NT2/D1 (cell line): ENCODE results near the gene XPR1.

Source experiments
- DNase-seq: peaks from one replicate; pipeline ENCODE4 v3.0.0-alpha.2; 2011; ENCODE audit warnings: low read depth, low spot score
- H3K27me3 ChIP-seq: 2 replicates; pipeline ENCODE4 v1.6.0; 2011; ENCODE audit warnings: mild to moderate bottlenecking; ENCODE audit not compliant: insufficient read length, insufficient read depth
- H3K36me3 ChIP-seq: 2 replicates; pipeline ENCODE4 v1.6.1; 2011; ENCODE audit warnings: mild to moderate bottlenecking, low read length, mixed read lengths; ENCODE audit not compliant: insufficient read depth, insufficient read length
- H3K4me1 ChIP-seq: 2 replicates; pipeline ENCODE4 v1.5.1; 2011; ENCODE audit not compliant: insufficient read depth, insufficient read length
- H3K4me3 ChIP-seq: 2 replicates; pipeline ENCODE4 v1.5.1; 2011; ENCODE audit warnings: low read depth; ENCODE audit not compliant: insufficient read length
- H3K9ac ChIP-seq: 2 replicates; pipeline ENCODE4 v1.6.0; 2011; ENCODE audit warnings: low read depth; ENCODE audit not compliant: insufficient read length
- H3K9me3 ChIP-seq: 2 replicates; pipeline ENCODE4 v1.5.1; 2011; ENCODE audit warnings: mild to moderate bottlenecking, low read length; ENCODE audit not compliant: insufficient read depth
- SUZ12 ChIP-seq: IDR thresholded peaks from 2 replicates; pipeline ENCODE4 v1.6.1; 2011; ENCODE audit not compliant: insufficient read length, insufficient read depth; ENCODE audit errors: extremely low read depth
- YY1 ChIP-seq: IDR thresholded peaks from 2 replicates; pipeline ENCODE4 v1.6.1; 2011; ENCODE audit not compliant: insufficient read length, insufficient read depth
- ZNF274 ChIP-seq: IDR thresholded peaks from 2 replicates; pipeline ENCODE4 v1.6.1; 2011; ENCODE audit warnings: mild to moderate bottlenecking, low read depth, low read length

Gene XPR1

GRCh38 chr1:180899262-180899661, 267.4 kb downstream of the XPR1 start:
- no peak for TF ChIP-seq SUZ12
- no peak for TF ChIP-seq ZNF274
- TF ChIP-seq YY1 = no peak
- no peak for DNase-seq
- no peaks in the 10 kb centered on the region for H3K9me3 ChIP-seq
- no peaks in the 10 kb centered on the region for H3K36me3 ChIP-seq
- no peak overlapping the region for H3K9ac ChIP-seq
- peaks cover 11% of the 10 kb centered on the region for H3K4me1 ChIP-seq
- no peaks in the 10 kb centered on the region for H3K27me3 ChIP-seq
- no peak overlapping the region for H3K4me3 ChIP-seq

GRCh38 chr1:180901076-180901990, 269.5 kb downstream of the XPR1 start:
- no peaks in the 10 kb centered on the region for H3K27me3 ChIP-seq
- H3K9ac ChIP-seq = no peak overlapping the region
- no peaks in the 10 kb centered on the region for H3K9me3 ChIP-seq
- DNase-seq = no peak
- H3K4me1 ChIP-seq = peaks cover 11% of the 10 kb centered on the region
- H3K36me3 ChIP-seq = no peaks in the 10 kb centered on the region
- TF ChIP-seq SUZ12 (no peak), YY1 (no peak), ZNF274 (no peak)
- H3K4me3 ChIP-seq = no peak overlapping the region

GRCh38 chr1:180902541-180902940, 270.7 kb downstream of the XPR1 start:
- Histone ChIP-seq H3K27me3 (no peaks in the 10 kb centered on the region), H3K4me3 (no peak overlapping the region), H3K4me1 (peaks cover 11% of the 10 kb centered on the region), H3K9me3 (no peaks in the 10 kb centered on the region), H3K36me3 (no peaks in the 10 kb centered on the region), H3K9ac (no peak overlapping the region)
- no peak for DNase-seq
- TF ChIP-seq YY1 = no peak
- no peak for TF ChIP-seq SUZ12
- TF ChIP-seq ZNF274 = no peak

GRCh38 chr1:180905927-180906326, 274.1 kb downstream of the XPR1 start:
- no peaks in the 10 kb centered on the region for H3K36me3 ChIP-seq
- no peak for DNase-seq
- peaks cover 3% of the 10 kb centered on the region for H3K27me3 ChIP-seq
- H3K4me3 ChIP-seq = no peak overlapping the region
- TF ChIP-seq SUZ12 (no peak), ZNF274 (no peak), YY1 (no peak)
- no peaks in the 10 kb centered on the region for H3K4me1 ChIP-seq
- H3K9me3 ChIP-seq = no peaks in the 10 kb centered on the region
- H3K9ac ChIP-seq = no peak overlapping the region

GRCh38 chr1:180906511-180906910, 274.7 kb downstream of the XPR1 start:
- no peak for DNase-seq
- no peaks in the 10 kb centered on the region for H3K36me3 ChIP-seq
- peaks cover 8% of the 10 kb centered on the region for H3K27me3 ChIP-seq
- H3K9me3 ChIP-seq = no peaks in the 10 kb centered on the region
- TF ChIP-seq ZNF274 (no peak), YY1 (no peak), SUZ12 (no peak)
- H3K9ac ChIP-seq = no peak overlapping the region
- no peak overlapping the region for H3K4me3 ChIP-seq
- peaks cover 1% of the 10 kb centered on the region for H3K4me1 ChIP-seq

- H3K9me3 ChIP-seq = no peaks in the 10 kb centered on the region
- TF ChIP-seq ZNF274 (no peak), SUZ12 (no peak), YY1 (no peak)
- H3K4me3 ChIP-seq = no peak overlapping the region
- H3K9ac ChIP-seq = no peak overlapping the region
- H3K27me3 ChIP-seq = peaks cover 18% of the 10 kb centered on the region
- no peak for DNase-seq
- H3K4me1 ChIP-seq = peaks cover 3% of the 10 kb centered on the region
- no peaks in the 10 kb centered on the region for H3K36me3 ChIP-seq
Measured at GRCh38 chr1:180907313-180908055, 275.7 kb downstream of the XPR1 start.

GRCh38 chr1:180908074-180908765, 276.4 kb downstream of the XPR1 start:
- no peaks in the 10 kb centered on the region for H3K9me3 ChIP-seq
- peaks cover 3% of the 10 kb centered on the region for H3K4me1 ChIP-seq
- DNase-seq = no peak
- H3K36me3 ChIP-seq = no peaks in the 10 kb centered on the region
- peaks cover 25% of the 10 kb centered on the region for H3K27me3 ChIP-seq
- TF ChIP-seq ZNF274 (no peak), SUZ12 (no peak), YY1 (no peak)
- H3K9ac ChIP-seq = no peak overlapping the region
- H3K4me3 ChIP-seq = no peak overlapping the region
